Uterus (tissue), 2 donors: Measurements from ENCODE around the gene SCGB3A2.

Experiments used
- POLR2A ChIP-seq, 2 donors: fragments of 450-650 bp; IDR thresholded peaks; one replicate each; pipeline ENCODE4 v1.6.1; 2016; ENCODE audit warnings: antibody characterized with exemption in 2 of 2, mild to moderate bottlenecking in 1 of 2, moderate library complexity in 1 of 2
- TF ChIP-seq, protein P1 (sequence below), 4 experiments: fragments of 200-600 bp in 2 of 4; fragments of 450-650 bp in 2 of 4; sonication (generic) in 2 of 4; IDR thresholded peaks; one replicate each; pipeline ENCODE4 v1.5.1; 2016 to 2019; ENCODE audit warnings: antibody characterized with exemption in 4 of 4, mild to moderate bottlenecking in 2 of 4, moderate library complexity in 1 of 4

GRCh38 chr5:147836439-147836838, 42.1 kb upstream of the SCGB3A2 start:
- TF ChIP-seq, protein P1, sequence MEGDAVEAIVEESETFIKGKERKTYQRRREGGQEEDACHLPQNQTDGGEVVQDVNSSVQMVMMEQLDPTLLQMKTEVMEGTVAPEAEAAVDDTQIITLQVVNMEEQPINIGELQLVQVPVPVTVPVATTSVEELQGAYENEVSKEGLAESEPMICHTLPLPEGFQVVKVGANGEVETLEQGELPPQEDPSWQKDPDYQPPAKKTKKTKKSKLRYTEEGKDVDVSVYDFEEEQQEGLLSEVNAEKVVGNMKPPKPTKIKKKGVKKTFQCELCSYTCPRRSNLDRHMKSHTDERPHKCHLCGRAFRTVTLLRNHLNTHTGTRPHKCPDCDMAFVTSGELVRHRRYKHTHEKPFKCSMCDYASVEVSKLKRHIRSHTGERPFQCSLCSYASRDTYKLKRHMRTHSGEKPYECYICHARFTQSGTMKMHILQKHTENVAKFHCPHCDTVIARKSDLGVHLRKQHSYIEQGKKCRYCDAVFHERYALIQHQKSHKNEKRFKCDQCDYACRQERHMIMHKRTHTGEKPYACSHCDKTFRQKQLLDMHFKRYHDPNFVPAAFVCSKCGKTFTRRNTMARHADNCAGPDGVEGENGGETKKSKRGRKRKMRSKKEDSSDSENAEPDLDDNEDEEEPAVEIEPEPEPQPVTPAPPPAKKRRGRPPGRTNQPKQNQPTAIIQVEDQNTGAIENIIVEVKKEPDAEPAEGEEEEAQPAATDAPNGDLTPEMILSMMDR (IDR thresholded peaks at IDR 0.05): no peak
- TF ChIP-seq POLR2A (IDR thresholded peaks at IDR 0.05): no peak
